ENCODE measurements around the gene THAP5. TPM values are rescaled to one million over a fixed set of nuclear protein-coding genes. Genes with fewer than 3 reads are reported as not detected.
"Not testable (repeated sequence)": the region's sequence is repeated elsewhere in the genome, so short reads cannot be mapped to it uniquely, and the experiment has no call there.

THAP5 gene
- total RNA-seq, 2 donors from 2014 or later, result 12.7 to 17.1 TPM

GRCh38 chr7:108559253-108559652 lies 10.3 kb downstream of the THAP5 start:
- ATAC-seq, result no peak
- no peak for TF ChIP-seq POLR2A (IDR thresholded peaks at IDR 0.05)
- TF ChIP-seq, protein P1, sequence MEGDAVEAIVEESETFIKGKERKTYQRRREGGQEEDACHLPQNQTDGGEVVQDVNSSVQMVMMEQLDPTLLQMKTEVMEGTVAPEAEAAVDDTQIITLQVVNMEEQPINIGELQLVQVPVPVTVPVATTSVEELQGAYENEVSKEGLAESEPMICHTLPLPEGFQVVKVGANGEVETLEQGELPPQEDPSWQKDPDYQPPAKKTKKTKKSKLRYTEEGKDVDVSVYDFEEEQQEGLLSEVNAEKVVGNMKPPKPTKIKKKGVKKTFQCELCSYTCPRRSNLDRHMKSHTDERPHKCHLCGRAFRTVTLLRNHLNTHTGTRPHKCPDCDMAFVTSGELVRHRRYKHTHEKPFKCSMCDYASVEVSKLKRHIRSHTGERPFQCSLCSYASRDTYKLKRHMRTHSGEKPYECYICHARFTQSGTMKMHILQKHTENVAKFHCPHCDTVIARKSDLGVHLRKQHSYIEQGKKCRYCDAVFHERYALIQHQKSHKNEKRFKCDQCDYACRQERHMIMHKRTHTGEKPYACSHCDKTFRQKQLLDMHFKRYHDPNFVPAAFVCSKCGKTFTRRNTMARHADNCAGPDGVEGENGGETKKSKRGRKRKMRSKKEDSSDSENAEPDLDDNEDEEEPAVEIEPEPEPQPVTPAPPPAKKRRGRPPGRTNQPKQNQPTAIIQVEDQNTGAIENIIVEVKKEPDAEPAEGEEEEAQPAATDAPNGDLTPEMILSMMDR (IDR thresholded peaks at IDR 0.05), result no peak
- H3K36me3 ChIP-seq (replicated peaks in 1 of 2; ENCODE audit: insufficient read depth in 1 of 2, low read depth in 2 of 2), result no peaks in the 10 kb centered on the region
- no peak overlapping the region for H3K4me3 ChIP-seq
- 82% methylated on average over 4 of the region's 4 CpGs for WGBS, 2 donors
- H3K9me3 ChIP-seq, result no peaks in the 10 kb centered on the region
- intact Hi-C loops (cut with DNase I), result no loop called here
- H3K27me3 ChIP-seq, result no peaks in the 10 kb centered on the region
- no peaks in the 10 kb centered on the region for H3K4me1 ChIP-seq
- DNase-seq, result no peak
- no peak overlapping the region for H3K27ac ChIP-seq

DNA sequence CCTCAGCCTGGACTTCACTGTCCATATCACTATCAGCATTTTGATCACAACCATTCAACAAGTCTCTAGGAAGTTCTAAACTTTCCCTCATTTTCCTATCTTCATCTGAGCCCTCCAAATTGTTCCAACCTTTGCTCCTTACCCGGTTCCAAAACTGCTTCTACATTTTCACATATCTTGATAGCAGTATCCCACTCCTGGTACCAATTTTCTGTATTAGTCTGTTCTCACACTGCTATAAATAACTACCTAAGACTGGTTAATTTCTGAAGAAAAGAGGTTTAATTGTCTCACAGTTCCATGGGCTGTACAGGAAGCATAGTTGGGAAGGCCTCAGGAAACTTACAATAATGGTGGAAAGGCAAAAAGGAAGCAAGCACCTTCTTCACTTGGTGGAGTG lies 11.9 kb downstream of the THAP5 start:
- 100% methylated on average over 1 of the region's 1 CpG for WGBS, 2 donors
- TF ChIP-seq POLR2A (IDR thresholded peaks at IDR 0.05), result no peak
- TF ChIP-seq, protein P1 (IDR thresholded peaks at IDR 0.05), result no peak
- no peaks in the 10 kb centered on the region for H3K4me1 ChIP-seq
- H3K36me3 ChIP-seq (replicated peaks in 1 of 2; ENCODE audit: insufficient read depth in 1 of 2, low read depth in 2 of 2), result no peaks in the 10 kb centered on the region
- no peak overlapping the region for H3K4me3 ChIP-seq
- intact Hi-C loops (cut with DNase I), result no loop called here
- H3K27ac ChIP-seq, result no peak overlapping the region
- ATAC-seq, result no peak
- no peak for DNase-seq
- no peaks in the 10 kb centered on the region for H3K27me3 ChIP-seq
- no peaks in the 10 kb centered on the region for H3K9me3 ChIP-seq

GRCh38 chr7:108557191-108557590 lies 12.3 kb downstream of the THAP5 start:
- Histone ChIP-seq H3K36me3 (replicated peaks in 1 of 2; ENCODE audit: insufficient read depth in 1 of 2, low read depth in 2 of 2) (no peaks in the 10 kb centered on the region), H3K4me3 (no peak overlapping the region), H3K27ac (no peak overlapping the region), H3K4me1 (no peaks in the 10 kb centered on the region), H3K9me3 (no peaks in the 10 kb centered on the region), H3K27me3 (no peaks in the 10 kb centered on the region)
- WGBS, 2 donors, result 93 to 97% methylated on average over 3 of the region's 3 CpGs
- DNase-seq (no peak), ATAC-seq (no peak)
- intact Hi-C loops (cut with DNase I), result no loop called here
- no peak for TF ChIP-seq POLR2A (IDR thresholded peaks at IDR 0.05)
- TF ChIP-seq, protein P1 (IDR thresholded peaks at IDR 0.05), result no peak

GRCh38 chr7:108556665-108557064 lies 12.8 kb downstream of the THAP5 start:
- H3K4me1 ChIP-seq; intact Hi-C loops (cut with DNase I); H3K27me3 ChIP-seq; H3K27ac ChIP-seq; H3K9me3 ChIP-seq; ATAC-seq; H3K4me3 ChIP-seq; DNase-seq; H3K36me3 ChIP-seq (replicated peaks in 1 of 2; ENCODE audit: insufficient read depth in 1 of 2, low read depth in 2 of 2): not testable (repeated sequence)

DNA sequence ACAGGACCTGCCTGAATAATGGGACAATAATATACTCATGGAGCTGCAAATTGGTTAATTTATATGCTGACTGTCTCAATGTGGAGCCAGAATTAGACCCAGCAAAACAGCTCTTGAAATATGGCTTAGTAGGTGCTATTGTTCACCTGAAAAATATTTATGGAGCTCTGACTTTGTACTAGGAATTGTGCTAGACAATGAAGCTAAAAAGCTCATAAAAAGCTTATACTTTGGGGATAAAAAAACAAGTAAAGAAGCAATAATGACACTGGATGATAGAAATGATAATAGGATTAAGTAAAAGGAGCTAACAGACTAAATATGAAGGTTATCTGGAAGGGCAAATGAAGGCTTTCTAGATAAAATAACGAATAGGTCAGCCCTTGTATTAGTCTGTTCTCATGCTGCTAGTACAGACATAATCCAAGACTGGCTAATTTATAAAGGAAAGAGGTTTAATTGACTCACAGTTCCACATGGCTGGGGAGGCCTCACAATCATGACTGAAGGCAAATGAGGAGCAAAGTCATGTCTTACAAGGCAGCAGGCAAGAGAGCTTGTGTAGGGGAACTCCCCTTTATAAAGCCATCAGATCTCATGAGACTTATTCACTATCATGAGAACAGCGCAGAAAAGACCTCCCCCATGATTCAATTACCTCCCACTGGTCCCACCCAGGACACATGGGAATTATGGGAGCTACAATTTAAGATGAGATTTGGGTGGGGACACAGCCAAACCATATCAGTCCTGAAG lies 21.2 kb downstream of the THAP5 start:
- H3K4me3 ChIP-seq; intact Hi-C loops (cut with DNase I); H3K9me3 ChIP-seq; DNase-seq; ATAC-seq; H3K4me1 ChIP-seq; H3K36me3 ChIP-seq (replicated peaks in 1 of 2; ENCODE audit: insufficient read depth in 1 of 2, low read depth in 2 of 2); H3K27me3 ChIP-seq; H3K27ac ChIP-seq: not testable (repeated sequence)
- WGBS, 2 donors, result 51 to 61% methylated on average over 2 of the region's 2 CpGs

DNA sequence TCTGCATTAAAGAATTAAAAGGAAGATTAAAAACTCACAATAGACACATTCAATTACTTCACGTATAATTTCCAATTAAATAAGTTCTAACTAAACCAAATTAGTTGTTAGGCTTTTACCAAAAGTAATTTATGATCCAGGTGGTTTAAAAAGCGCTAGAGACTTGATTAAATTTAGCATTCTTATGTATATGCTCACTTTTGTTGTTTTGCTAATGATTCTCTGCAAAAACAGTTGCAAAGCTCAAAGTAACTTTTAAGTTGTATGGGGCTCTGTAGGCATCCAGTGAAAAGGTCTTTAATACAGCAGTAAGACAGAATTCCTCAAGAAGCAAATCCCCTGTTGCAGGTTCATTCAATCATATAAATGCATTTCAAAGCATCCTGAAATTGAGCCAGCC lies 28.0 kb downstream of the THAP5 start:
- Histone ChIP-seq H3K4me1 (no peaks in the 10 kb centered on the region), H3K9me3 (no peaks in the 10 kb centered on the region), H3K36me3 (replicated peaks in 1 of 2; ENCODE audit: insufficient read depth in 1 of 2, low read depth in 2 of 2) (no peaks in the 10 kb centered on the region), H3K27me3 (no peaks in the 10 kb centered on the region), H3K4me3 (no peak overlapping the region), H3K27ac (no peak overlapping the region)
- DNase-seq (no peak), ATAC-seq (no peak)
- TF ChIP-seq, protein P1 (IDR thresholded peaks at IDR 0.05), result no peak
- TF ChIP-seq POLR2A (IDR thresholded peaks at IDR 0.05), result no peak
- WGBS, 2 donors, result 82 to 85% methylated on average over 2 of the region's 2 CpGs
- intact Hi-C loops (cut with DNase I), result no loop called here

- H3K36me3 ChIP-seq (replicated peaks in 1 of 2; ENCODE audit: insufficient read depth in 1 of 2, low read depth in 2 of 2); H3K9me3 ChIP-seq; H3K27me3 ChIP-seq; intact Hi-C loops (cut with DNase I); H3K4me1 ChIP-seq; H3K4me3 ChIP-seq; DNase-seq; H3K27ac ChIP-seq; ATAC-seq: not testable (repeated sequence)
- 85 to 88% methylated on average over 4 of the region's 4 CpGs for WGBS, 2 donors
Observed at GRCh38 chr7:108538685-108539084, 30.8 kb downstream of the THAP5 start.

GRCh38 chr7:108538236-108538635 lies 31.3 kb downstream of the THAP5 start:
- DNase-seq; H3K36me3 ChIP-seq (replicated peaks in 1 of 2; ENCODE audit: insufficient read depth in 1 of 2, low read depth in 2 of 2); ATAC-seq; H3K4me3 ChIP-seq; H3K4me1 ChIP-seq; intact Hi-C loops (cut with DNase I); H3K9me3 ChIP-seq; H3K27me3 ChIP-seq; H3K27ac ChIP-seq: not testable (repeated sequence)
- WGBS, 2 donors, result 75 to 78% methylated on average over 2 of the region's 2 CpGs
